GM18508 (cell line): Measurements from ENCODE around the gene KRT4.

Source experiments
- ATAC-seq: cut with Tn5 transposase; IDR thresholded peaks from one replicate; pipeline ENCODE4 v1.9.1; 2021; ENCODE audit warnings: moderate number of reproducible peaks; ENCODE audit not compliant: insufficient read depth, unreplicated experiment

KRT4 gene

DNA sequence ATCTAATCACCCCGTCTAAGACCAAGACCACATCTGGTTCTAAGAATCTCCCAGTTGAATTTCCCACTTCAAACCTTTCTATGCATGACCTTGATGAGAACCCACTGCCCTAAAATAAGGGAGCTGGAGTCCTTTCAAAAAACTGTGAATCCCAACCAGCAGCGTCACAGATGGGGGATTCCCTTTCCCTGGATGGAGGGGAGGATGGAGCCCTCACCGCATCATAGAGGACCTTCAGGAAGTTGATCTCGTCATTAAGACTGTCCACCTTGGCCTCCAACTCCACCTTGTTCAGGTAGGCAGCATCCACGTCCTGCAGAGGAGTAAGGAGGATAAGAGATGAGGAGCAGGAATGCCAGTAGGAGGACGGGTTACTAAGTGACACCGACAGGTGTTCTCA lies 4.8 kb downstream of the KRT4 start:
- no peak for ATAC-seq

DNA sequence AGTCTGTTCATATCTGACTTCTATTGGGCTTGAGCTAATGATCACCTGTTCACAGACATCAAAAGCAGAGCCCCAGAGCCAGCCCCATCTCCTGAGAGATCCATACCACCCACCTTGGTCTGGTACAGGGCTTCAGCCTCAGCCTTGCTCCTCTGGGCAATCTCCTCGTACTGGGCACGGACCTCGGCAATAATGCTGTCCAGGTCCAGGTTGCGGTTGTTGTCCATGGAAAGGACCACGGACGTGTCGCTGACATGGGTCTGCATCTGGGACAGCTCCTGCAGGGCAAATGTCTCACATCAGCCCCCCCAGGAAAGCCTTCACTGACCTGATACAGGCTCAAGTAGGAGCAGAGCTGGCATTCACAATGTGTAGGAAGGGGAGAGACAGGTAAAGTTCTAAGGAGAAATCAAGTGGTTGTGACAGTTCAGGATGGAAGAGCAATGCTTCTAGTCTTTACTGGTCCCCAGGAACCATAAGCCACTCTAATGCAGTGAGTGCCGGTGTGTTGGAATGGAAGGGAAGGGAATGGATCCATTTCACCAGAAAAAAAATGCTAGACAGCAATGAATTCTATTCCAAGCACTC lies 5.2 kb downstream of the KRT4 start:
- no peak for ATAC-seq

DNA sequence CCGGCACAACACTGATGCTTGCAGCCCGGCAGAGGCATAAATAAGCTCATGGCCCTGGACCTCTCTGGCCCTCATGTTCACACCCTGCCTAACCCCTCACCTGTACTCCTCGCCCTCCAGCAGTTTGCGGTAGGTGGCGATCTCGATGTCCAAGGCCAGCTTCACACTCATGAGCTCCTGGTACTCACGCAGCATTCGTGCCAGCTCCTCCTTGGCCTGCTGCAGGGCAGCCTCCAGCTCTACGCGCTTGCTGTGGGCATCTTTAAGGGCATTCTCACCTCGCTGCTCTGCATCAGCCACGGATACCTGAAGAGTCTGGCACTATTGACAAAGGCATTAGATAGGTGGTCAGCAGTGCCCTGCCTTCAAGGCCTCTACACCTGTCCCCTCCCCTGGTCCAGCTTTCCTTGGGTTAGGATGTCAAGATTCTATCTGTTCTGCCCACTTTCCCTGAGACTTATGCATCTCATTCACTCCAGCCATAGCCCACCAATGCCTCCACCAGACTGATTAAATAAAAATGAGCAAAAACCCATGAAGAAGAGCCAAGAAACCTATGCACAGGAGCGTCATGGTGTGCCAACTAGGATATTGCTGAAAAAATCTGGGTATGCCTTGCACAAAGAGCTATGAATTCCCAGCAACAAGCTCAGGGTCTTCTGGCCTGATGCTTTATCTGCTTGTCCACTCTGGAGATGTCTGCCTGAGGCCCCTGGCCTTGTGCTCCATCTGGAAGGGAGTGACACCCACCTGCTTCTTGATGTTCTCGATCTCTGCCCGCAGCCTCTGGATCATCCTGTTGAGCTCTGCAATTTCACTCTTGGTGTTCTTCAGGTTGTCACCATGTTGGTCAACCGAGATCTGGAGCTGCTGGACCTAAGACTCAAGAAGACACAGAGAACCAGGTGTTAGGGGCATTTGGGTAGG lies 6.1 kb downstream of the KRT4 start:
- no peak for ATAC-seq

DNA sequence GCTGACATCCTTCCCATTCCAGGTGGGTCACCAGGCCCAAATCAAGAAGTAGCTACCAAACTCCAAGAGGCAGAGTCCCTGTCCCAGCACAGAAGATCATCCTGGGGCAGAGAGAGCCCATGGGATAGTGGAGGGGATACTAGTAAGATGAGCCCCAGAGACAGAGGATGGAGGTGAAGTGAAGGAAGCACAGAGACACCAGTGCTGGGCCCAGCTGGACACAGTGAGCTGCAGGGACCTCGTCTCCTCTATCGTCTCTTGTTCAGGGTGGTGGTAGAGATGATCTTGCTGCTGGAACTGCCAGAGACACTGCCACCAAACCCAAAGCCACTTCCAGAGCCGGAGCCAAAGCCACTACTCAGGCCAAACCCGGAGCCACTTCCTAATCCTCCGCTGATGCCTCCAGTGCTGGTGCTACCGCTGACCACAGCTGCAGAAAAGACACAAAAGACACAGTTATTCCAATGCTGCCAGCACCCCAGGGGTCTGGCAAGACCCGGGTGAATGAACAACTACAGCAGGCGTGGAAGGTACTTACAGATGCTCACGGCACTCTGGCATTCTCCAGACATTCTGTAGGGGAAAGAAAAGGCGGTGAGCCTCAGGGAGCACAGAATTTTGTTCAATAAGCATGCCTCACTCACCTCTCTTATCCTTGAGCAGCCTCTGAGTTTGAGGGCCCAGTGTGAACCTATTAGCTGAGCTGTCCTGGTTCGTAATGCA lies 6.9 kb downstream of the KRT4 start:
- no peak for ATAC-seq

DNA sequence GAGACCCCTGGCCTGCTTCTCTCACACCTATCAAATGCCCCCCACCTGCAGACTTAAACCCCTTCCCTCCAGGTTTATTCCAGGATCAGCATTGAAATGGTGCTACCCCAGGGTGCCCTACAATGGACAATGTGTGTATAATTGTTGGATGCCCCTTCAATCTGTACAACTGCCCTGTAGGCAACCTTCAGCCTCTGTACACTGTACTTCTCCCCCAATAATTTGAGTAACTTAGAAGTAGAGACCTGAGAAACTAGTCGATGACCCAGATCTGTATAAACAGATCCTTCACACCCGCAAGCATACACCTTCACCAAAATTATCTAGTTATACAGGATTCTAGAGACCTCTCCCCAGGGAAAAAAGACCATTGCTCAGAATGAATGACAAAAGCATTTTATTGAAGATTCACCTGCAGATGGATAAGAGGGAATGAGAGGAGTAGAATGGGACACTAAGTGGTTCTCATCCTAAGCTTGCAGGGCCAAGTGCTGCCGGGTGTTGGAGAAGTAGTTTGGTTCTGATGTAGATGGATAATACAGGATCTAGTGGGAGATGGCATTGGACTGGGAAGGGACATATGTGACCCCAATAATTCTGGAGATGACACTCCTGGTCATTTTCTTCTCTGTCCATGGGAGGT lies 7.6 kb downstream of the KRT4 start:
- ATAC-seq: no peak

DNA sequence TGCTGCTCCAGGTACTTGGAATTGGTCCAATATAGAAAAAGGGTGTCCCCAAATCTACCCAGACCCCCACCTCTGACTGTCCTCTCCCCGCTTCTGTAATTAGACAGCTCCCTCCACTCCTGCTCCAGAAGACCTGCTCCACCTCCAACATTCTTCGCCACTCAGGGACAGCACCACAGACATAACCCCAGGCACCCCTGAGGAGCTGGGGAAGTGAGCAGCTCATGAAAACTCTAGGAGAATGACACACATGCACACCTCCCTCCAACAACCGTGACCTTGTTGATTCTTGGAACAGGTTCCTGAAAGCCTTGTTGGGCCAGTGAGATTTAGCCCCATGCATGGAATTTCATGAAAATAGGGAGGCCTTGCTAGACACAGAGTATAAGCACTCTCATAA lies 8.2 kb downstream of the KRT4 start:
- ATAC-seq: no peak

DNA sequence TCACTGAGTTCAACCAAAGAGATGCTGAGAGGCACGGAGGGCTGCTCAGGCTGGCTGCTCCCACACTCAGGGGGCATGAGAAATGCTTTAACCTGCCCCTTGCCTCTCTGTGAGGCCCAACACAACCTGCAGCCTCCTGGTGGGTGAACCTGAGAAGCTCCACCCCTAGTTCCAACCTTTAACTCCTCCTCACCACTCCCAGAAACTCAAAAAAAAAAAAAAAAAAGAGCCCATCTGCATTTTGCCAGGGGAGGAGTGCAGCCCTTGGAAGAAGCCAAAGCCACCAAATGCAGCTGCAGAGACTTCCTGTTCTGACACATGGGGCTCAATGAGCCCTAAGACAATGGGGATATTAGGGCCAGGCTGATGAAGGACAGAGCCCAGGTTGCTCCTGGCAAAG lies 8.9 kb downstream of the KRT4 start:
- no peak for ATAC-seq

DNA sequence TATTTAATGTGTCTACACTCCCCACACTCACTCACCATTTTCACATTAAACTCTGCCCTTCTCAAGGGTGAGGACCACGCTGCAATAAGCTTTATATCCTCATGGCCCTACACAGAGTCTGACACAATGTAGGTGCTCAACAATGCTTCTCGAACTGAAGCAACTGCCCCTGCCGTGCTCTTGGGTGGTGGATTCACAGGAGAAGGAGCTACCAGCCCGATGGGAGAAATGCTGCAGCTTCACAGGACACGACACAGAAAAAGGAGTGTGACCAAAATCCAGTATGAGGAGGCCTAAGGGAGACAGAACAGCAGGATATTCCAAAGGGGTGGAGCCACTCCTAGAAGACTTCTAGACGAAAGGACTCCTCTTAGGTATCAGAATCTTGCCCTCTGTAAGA lies 11.5 kb downstream of the KRT4 start:
- no peak for ATAC-seq

DNA sequence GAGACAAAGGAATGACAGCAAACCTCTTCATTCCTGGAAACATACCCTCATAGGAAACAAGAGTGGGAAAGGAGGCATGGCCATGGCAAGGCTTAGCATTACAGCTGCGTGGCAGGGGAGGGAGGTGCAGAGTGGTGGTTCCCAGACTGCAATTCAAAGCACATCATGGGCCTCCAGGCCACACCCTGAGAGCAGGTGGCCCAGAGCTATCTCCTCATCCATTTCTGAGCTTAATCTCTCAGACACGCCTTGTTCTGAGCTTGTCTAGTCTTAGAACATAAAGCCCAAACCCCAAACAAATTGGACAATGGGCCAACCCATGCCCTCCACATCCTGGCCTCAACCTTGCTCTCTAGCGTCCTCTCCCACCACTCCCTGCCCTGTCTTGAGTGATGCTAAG lies 12.1 kb downstream of the KRT4 start:
- no peak for ATAC-seq

DNA sequence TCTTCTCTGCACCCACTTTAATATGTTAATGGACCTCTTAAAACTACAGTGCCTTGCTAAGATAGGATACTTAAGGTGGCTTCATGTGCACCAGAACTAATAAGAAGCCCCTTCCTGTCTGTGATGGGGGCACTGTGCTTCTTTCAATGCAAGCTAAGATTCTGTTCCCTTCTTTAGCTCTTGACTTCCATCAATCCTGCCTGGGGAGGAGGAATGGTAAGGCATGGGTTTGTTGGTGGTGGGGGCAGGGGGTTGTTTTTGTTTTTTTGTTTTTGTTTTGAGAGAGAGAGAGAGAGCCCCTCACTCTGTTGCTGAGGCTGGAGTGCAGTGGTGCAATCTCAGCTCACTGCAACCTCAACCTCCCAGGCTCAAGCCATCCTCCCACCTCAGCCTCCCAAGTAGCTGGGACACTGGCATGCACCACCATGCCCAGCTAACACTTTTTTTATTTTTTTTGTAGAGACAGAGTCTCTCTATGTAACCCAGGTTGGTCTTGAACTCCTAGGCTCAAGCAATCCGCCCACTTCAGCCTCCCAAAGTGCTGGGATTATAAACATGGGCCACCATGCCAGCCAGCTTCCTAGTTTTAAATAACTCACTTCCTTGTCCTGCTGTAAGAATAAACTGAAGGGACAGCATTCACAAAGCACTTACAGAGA lies 13.5 kb downstream of the KRT4 start:
- ATAC-seq: no peak

DNA sequence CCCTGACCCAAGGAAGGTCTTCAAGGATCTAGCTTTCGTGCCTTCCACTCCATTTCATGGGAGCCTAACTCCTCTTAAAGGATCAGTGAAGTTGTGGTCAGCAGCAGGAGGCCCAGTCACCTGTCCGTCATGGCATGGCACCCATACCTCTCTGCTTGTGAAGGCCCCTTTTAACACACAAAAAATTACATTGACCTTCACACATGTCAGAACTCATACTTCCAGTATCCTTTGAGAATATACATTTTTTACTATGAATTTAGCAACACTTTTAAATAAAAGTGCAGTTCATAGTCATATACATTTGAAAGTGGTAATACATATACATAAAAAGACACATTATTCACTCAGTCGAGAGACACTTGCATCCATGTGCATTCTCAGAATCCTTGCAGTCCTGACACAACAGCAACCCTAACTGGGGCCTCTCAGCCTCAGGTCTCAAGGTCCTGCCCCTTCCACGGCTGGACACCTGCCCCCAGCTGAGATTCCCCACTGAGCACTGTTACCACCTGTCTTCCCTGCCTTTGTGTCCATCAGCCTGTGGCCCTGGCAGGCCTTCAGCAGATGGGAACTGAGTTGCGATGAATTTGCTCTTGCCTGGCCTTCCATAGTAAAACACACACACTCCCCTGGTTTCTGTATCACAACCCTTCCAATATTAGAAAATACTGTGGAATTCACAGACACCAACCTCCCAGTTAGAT lies 14.3 kb downstream of the KRT4 start:
- ATAC-seq: no peak

DNA sequence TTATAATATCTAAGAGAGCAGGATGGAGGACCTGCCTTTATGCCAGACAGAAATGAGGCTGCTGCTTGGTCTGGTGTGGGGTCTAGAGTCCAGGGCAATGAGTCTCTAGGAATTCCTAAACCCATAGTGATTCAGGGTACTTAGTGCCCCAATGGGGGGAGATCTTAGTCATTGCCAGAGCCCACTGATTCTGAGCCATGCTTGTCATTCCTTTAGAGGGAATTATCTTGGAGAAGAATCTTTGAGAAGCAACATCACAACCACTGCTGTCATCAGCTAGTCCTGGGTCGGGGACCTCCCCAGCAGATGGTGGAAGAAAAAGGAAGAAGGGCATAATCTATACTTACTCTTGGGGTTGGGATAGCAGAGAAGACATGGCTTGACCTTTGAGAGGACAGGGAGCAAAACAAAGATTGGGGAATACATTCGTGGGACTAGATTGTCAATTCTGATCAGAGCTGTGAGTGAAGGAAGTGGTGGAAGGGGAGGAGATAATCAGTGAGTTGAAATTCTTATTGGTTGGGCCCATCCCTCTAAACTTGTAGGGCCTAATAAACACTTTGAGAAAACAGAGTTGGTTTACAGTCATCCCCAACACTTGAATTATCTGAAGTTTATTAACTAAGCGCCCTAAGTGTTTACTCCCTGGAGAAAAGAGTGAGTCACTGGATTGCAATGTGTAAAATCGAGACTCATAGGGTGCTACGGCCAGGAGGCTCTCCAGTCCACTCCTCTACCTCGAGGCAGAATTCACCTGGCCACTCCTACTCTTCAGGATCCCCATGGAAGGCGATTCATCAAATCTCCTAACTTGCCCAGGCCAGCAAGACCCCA lies 15.0 kb downstream of the KRT4 start:
- ATAC-seq: no peak

DNA sequence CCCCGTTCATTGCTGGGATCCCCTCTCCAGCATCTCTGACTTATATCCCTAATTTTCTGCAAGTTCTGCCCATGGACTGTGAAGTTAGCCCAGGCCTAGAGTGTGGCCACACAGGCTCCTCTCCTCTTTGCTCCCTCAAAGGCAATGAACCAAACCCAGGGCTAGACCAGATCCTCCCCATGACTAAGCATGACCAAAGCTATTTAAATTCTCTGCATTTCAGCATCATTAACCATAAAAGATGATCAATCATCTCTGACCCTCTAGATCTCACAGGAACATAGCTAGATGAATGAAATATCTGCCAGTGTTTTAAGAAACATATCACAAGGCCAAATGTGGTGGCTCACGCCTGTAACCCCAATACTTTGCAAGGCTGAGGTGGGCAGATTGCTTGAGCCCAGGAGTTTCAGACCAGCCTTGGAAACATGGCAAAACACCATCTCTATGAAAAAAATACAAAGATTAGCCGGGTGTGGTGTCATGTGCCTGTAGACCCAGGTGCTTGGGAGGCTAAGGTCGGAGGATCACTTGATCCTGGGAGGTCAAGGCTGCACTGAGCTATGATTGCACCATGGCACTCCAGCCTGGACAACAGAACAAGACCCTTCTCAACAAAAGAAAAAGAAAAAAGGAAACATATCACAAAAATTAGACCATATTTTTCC lies 15.8 kb downstream of the KRT4 start:
- ATAC-seq: no peak

DNA sequence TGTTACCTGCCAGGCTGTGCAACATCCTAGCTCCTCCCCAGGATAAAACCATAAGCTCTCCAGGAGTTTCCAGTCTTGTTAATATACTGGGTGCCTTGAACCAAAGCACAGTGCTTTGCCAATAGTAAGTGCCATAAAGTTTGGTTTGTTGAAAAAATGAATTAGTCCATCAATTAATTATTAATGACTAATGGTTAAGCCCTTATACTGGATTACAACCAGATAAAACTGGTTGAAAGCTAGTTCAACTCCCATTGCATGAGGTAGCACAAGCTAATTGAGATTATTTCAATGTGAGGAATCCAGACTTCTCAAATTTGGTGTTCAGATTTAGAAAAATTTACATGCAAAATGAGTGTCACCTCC lies 16.4 kb downstream of the KRT4 start:
- no peak for ATAC-seq

DNA sequence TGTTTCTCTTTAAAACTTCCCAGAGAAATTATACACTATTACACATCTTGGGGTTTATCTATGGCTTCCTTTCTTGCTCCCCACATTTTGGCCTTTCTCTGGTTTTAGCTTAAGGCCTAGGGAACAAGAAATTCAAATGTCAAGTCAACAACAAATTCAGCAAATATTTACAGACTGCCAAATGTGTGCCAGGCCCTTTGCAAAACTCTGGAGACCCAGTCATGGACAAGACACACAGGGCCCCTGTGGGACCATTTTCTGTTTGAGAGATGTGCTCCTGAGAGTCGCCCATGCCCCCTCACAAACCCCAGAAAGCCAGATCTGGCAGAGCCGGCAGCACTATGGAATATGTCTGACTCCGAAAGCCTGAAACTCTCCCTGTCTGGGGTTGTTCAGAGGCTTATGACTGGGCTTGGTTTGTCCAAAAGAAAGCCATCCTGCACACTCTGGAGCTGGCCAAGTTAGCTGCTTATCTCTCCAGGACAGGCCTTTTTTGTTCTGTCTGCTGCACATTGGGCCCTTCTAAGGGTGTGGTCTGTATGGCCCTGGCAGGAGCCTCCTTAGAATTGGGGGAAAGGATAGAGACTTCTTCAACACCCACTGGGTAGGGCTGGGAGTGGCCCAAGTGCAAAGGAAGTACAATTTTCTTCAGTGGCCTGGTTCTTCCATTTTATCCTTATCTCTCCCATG lies 16.9 kb downstream of the KRT4 start:
- no peak for ATAC-seq

DNA sequence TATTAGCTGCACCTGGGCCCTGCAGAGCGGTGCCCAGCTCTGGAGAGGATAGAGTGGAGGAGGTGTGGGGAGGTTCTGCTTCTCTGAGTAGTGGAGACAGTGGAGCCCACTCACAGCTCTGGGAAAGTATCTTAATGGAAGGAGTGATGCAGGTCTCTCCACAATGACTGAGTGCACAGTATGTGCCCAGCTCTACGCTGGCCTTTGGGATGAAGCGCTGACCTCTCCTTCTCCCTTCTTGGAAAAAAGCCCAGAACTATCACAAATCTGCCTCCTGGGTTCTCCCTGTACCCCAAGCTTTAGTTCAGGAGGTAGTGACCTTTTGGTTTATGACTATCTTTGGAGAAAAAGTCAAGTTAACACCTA lies 17.5 kb downstream of the KRT4 start:
- no peak for ATAC-seq

DNA sequence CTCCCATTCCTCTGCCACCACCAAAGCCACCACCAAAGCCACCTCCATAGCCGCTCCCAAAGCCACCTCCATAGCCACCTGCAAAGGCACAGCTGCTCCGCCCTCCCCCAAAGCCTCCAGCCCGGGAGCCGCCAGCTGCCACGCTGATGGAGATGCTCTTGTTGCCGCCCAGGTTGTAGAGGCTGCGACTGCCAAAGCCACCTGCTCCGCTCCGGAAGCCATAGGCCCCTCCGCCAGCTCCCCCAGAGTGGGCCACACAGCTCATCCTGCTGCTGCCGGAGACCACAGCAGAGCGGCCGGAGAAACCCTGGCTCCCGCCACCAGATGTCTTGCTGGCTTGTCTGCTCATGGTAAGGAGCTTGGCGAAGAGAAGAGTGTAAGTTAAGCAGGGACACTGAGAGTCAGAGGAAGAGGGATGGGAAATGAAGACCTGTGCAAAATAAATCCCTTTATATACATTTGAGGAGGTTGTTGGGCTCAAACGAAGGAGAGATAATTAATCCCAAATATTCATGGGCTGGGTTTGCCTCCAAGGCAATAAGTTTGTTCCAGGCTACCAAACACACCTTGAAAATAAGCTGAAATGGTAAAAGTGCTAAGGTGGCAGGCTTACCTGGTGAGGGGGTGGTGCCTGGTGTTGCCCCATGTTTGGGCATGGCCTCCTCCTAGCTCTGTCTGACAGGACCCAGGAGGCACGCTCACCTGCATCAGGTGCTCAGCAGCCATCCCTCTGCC lies 18.1 kb downstream of the KRT4 start, which contains the start of gene KRT3:
KRT3 (minus strand) TSS at position 424 of the 735 bp plus-strand sequence; CDS start at position 349, 75 bp downstream.
- ATAC-seq: no peak
